ENCODE results near the gene EBF4.

- TF ChIP-seq STAT3 (IDR thresholded peaks at IDR 0.05; ENCODE audit: low read depth, low read length): no peak
- no peak for TF ChIP-seq MTA3 (IDR thresholded peaks at IDR 0.05; ENCODE audit: borderline replicate concordance, low read length)
- no peak for TF ChIP-seq KLF5 (IDR thresholded peaks at IDR 0.05; ENCODE audit: partially characterized antibody)
- no peak for TF ChIP-seq CTCF (IDR thresholded peaks at IDR 0.05 in 2 of 3, conservative IDR thresholded peaks at IDR 0.05 in 1 of 3; ENCODE audit: control insufficient read depth in 2 of 3, extremely low read depth in 1 of 3, insufficient read depth in 1 of 3, low read depth in 3 of 3, low read length in 3 of 3)
- no peak for TF ChIP-seq REST (IDR thresholded peaks at IDR 0.05; ENCODE audit: low read depth, low read length)
- no peak for TF ChIP-seq RFX5 (IDR thresholded peaks at IDR 0.05; ENCODE audit: low read depth, low read length)
- TF ChIP-seq PAX5 (IDR thresholded peaks at IDR 0.05; ENCODE audit: borderline replicate concordance, low read depth, low read length): no peak
- no peak for TF ChIP-seq BMI1 (IDR thresholded peaks at IDR 0.05; ENCODE audit: borderline replicate concordance)
Observed at GRCh38 chr20:2687514-2687913, 5.1 kb upstream of the EBF4 start.

Measured in GM12878 (cell line).